SK-N-SH treated with all-trans-retinoic acid at 6 μM for 48 hours (cell line): ENCODE results near the gene NEUROD1.

Source experiments
- ATAC-seq: fragments of 200-7000 bp; cut with Tn5 transposase; 3 replicates; pipeline ENCODE4 v1.9.1; 2020; ENCODE audit warnings: mild to moderate bottlenecking, moderate library complexity
- ARNTL ChIP-seq: fragments of 450-650 bp; formaldehyde crosslinking; IDR thresholded peaks from 2 replicates; pipeline ENCODE4 v1.5.0; 2020; ENCODE audit warnings: low read depth, mild to moderate bottlenecking, moderate library complexity, borderline replicate concordance
- BACH2 ChIP-seq: fragments of 250-450 bp; sonication (Bioruptor Pico); IDR thresholded peaks from 2 replicates; pipeline ENCODE4 v1.9.0; 2021; ENCODE audit warnings: mild to moderate bottlenecking, borderline replicate concordance
- CSDC2 ChIP-seq: fragments of 250-450 bp; sonication (Bioruptor Pico); IDR thresholded peaks from 2 replicates; pipeline ENCODE4 v1.5.0; 2020; ENCODE audit warnings: mild to moderate bottlenecking, moderate library complexity
- ESRRG ChIP-seq: fragments of 250-450 bp; sonication (Bioruptor Pico); IDR thresholded peaks from 2 replicates; pipeline ENCODE4 v1.6.1; 2021; ENCODE audit warnings: mild to moderate bottlenecking
- GLIS3 ChIP-seq: fragments of 250-450 bp; sonication (Bioruptor Pico); IDR thresholded peaks from 2 replicates; pipeline ENCODE4 v1.5.0; 2020; ENCODE audit warnings: mild to moderate bottlenecking, moderate library complexity
- ISL1 ChIP-seq: fragments of 250-450 bp; sonication (Bioruptor Pico); IDR thresholded peaks from 2 replicates; pipeline ENCODE4 v2.1.2; 2022; ENCODE audit warnings: mild to moderate bottlenecking, moderate library complexity
- OSR1 ChIP-seq: fragments of 250-450 bp; sonication (Bioruptor Pico); IDR thresholded peaks from 2 replicates; pipeline ENCODE4 v1.8.0; 2022; ENCODE audit warnings: moderate library complexity, mild to moderate bottlenecking, inconsistent platforms
- PPARA ChIP-seq: fragments of 250-450 bp; sonication (Bioruptor Pico); IDR thresholded peaks from 2 replicates; pipeline ENCODE4 v1.5.0; 2020; ENCODE audit warnings: mild to moderate bottlenecking, borderline replicate concordance
- RARB ChIP-seq: fragments of 250-450 bp; sonication (Bioruptor Pico); IDR thresholded peaks from 2 replicates; pipeline ENCODE4 v1.8.0; 2021; ENCODE audit warnings: mild to moderate bottlenecking, moderate library complexity
- SNAI2 ChIP-seq: fragments of 250-450 bp; sonication (Bioruptor Pico); IDR thresholded peaks from 2 replicates; pipeline ENCODE4 v1.5.0; 2020; ENCODE audit warnings: mild to moderate bottlenecking, moderate library complexity
- TCF4 ChIP-seq: fragments of 250-450 bp; sonication (Bioruptor Pico); IDR thresholded peaks from 2 replicates; pipeline ENCODE4 v1.8.0; 2021; ENCODE audit warnings: mild to moderate bottlenecking, moderate library complexity, borderline replicate concordance
- TOX ChIP-seq: fragments of 250-450 bp; sonication (Bioruptor Pico); IDR thresholded peaks from 2 replicates; pipeline ENCODE4 v1.8.0; 2021; ENCODE audit warnings: mild to moderate bottlenecking, moderate library complexity, borderline replicate concordance
- ZC3H10 ChIP-seq: fragments of 250-450 bp; sonication (Bioruptor Pico); IDR thresholded peaks from 2 replicates; pipeline ENCODE4 v1.5.1; 2021; ENCODE audit warnings: mild to moderate bottlenecking, moderate library complexity
- ZFP3 ChIP-seq: fragments of 250-450 bp; sonication (Bioruptor Pico); IDR thresholded peaks from 2 replicates; pipeline ENCODE4 v1.5.0; 2020; ENCODE audit warnings: mild to moderate bottlenecking, moderate library complexity
- ZFP30 ChIP-seq: fragments of 450-650 bp; formaldehyde crosslinking; IDR thresholded peaks from 2 replicates; pipeline ENCODE4 v1.5.0; 2022; ENCODE audit warnings: mild to moderate bottlenecking, moderate library complexity
- ZNF565 ChIP-seq: fragments of 450-650 bp; formaldehyde crosslinking; conservative IDR thresholded peaks from 2 replicates; pipeline ENCODE4 v1.5.0; 2020; ENCODE audit warnings: low read depth, mild to moderate bottlenecking, moderate library complexity
- ZNF70 ChIP-seq: fragments of 450-650 bp; formaldehyde crosslinking; IDR thresholded peaks from 2 replicates; pipeline ENCODE4 v1.5.0; 2020; ENCODE audit warnings: mild to moderate bottlenecking, moderate library complexity
- ZNF8 ChIP-seq: fragments of 450-650 bp; formaldehyde crosslinking; IDR thresholded peaks from 2 replicates; pipeline ENCODE4 v1.5.0; 2020; ENCODE audit warnings: mild to moderate bottlenecking, moderate library complexity
- TF ChIP-seq, protein P1 (sequence below): fragments of 250-450 bp; sonication (Bioruptor Pico); IDR thresholded peaks from 2 replicates; pipeline ENCODE4 v1.8.0; 2021; ENCODE audit warnings: low read depth, mild to moderate bottlenecking, moderate library complexity, borderline replicate concordance
- TF ChIP-seq, protein P2 (sequence below): fragments of 250-450 bp; sonication (Bioruptor Pico); IDR thresholded peaks from 2 replicates; pipeline ENCODE4 v1.5.0; 2020; ENCODE audit warnings: mild to moderate bottlenecking, moderate library complexity
- TF ChIP-seq, protein P3 (sequence below): fragments of 250-450 bp; sonication (Bioruptor Pico); IDR thresholded peaks from 2 replicates; pipeline ENCODE4 v1.8.0; 2020; ENCODE audit warnings: mild to moderate bottlenecking, moderate library complexity, borderline replicate concordance

The NEUROD1 gene

DNA sequence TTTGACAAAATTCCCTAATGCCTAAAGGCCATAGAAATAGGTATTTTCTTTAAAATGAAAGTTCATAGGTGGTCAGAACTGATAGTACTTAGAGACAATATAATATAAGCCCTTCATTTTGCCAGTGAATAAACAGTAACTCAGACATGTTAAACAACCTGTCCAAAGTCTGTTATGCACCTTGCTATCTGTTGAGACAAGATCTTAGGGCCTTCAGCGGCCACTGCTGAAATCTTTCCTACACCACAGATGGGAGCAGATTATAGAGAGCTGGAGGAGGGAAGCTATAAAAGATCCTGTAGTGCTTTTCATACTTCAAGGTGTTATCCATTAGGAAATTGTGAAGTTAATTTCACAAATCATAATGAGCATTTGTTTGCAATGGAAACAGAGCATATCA lies 37.2 kb downstream of the NEUROD1 start:
- no peak for TF ChIP-seq ZC3H10 (CRISPR knock-in tag)
- TF ChIP-seq, protein P1, sequence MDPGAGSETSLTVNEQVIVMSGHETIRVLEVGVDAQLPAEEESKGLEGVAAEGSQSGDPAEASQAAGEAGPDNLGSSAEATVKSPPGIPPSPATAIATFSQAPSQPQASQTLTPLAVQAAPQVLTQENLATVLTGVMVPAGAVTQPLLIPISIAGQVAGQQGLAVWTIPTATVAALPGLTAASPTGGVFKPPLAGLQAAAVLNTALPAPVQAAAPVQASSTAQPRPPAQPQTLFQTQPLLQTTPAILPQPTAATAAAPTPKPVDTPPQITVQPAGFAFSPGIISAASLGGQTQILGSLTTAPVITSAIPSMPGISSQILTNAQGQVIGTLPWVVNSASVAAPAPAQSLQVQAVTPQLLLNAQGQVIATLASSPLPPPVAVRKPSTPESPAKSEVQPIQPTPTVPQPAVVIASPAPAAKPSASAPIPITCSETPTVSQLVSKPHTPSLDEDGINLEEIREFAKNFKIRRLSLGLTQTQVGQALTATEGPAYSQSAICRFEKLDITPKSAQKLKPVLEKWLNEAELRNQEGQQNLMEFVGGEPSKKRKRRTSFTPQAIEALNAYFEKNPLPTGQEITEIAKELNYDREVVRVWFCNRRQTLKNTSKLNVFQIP (CRISPR knock-in tag): no peak
- no peak for TF ChIP-seq OSR1 (CRISPR knock-in tag)
- no peak for TF ChIP-seq ZFP3
- TF ChIP-seq CSDC2 (CRISPR knock-in tag): no peak
- TF ChIP-seq GLIS3 (CRISPR knock-in tag): no peak
- no peak for TF ChIP-seq ZNF8 (CRISPR knock-in tag)
- TF ChIP-seq SNAI2: no peak
- no peak for TF ChIP-seq TCF4 (CRISPR knock-in tag)
- TF ChIP-seq, protein P2, sequence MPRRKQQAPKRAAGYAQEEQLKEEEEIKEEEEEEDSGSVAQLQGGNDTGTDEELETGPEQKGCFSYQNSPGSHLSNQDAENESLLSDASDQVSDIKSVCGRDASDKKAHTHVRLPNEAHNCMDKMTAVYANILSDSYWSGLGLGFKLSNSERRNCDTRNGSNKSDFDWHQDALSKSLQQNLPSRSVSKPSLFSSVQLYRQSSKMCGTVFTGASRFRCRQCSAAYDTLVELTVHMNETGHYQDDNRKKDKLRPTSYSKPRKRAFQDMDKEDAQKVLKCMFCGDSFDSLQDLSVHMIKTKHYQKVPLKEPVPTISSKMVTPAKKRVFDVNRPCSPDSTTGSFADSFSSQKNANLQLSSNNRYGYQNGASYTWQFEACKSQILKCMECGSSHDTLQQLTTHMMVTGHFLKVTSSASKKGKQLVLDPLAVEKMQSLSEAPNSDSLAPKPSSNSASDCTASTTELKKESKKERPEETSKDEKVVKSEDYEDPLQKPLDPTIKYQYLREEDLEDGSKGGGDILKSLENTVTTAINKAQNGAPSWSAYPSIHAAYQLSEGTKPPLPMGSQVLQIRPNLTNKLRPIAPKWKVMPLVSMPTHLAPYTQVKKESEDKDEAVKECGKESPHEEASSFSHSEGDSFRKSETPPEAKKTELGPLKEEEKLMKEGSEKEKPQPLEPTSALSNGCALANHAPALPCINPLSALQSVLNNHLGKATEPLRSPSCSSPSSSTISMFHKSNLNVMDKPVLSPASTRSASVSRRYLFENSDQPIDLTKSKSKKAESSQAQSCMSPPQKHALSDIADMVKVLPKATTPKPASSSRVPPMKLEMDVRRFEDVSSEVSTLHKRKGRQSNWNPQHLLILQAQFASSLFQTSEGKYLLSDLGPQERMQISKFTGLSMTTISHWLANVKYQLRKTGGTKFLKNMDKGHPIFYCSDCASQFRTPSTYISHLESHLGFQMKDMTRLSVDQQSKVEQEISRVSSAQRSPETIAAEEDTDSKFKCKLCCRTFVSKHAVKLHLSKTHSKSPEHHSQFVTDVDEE (CRISPR knock-in tag): no peak
- TF ChIP-seq RARB (CRISPR knock-in tag): no peak
- no peak for TF ChIP-seq ARNTL (CRISPR knock-in tag)
- TF ChIP-seq ISL1 (CRISPR knock-in tag): no peak
- no peak for TF ChIP-seq BACH2
- TF ChIP-seq TOX (CRISPR knock-in tag): no peak
- ATAC-seq: no peak

DNA sequence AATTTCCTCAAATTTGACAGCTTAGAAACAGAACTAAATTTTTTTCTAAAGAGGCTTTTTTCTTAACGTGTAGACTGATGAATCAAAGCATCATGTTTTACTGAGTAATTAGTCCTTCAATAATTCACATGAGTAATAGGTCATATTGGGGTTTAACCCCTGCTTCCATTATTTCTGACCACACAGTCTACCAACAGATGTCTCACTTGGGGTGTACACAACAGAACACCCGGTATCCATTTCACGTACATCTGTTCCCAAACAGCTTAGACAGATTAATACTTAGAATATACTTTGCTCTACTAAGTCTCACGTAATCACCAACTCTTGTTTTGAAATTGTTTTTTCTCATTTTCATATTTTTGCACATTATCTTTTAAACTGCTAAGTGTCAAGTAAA lies 38.2 kb downstream of the NEUROD1 start:
- no peak for ATAC-seq
- TF ChIP-seq ESRRG (CRISPR knock-in tag): no peak
- TF ChIP-seq ZNF8 (CRISPR knock-in tag): no peak
- no peak for TF ChIP-seq ISL1 (CRISPR knock-in tag)
- TF ChIP-seq ZFP3: no peak
- no peak for TF ChIP-seq RARB (CRISPR knock-in tag)
- no peak for TF ChIP-seq BACH2
- no peak for TF ChIP-seq TCF4 (CRISPR knock-in tag)
- no peak for TF ChIP-seq ZFP30 (CRISPR knock-in tag)
- TF ChIP-seq ZC3H10 (CRISPR knock-in tag): no peak
- TF ChIP-seq TOX (CRISPR knock-in tag): no peak
- TF ChIP-seq, protein P3, sequence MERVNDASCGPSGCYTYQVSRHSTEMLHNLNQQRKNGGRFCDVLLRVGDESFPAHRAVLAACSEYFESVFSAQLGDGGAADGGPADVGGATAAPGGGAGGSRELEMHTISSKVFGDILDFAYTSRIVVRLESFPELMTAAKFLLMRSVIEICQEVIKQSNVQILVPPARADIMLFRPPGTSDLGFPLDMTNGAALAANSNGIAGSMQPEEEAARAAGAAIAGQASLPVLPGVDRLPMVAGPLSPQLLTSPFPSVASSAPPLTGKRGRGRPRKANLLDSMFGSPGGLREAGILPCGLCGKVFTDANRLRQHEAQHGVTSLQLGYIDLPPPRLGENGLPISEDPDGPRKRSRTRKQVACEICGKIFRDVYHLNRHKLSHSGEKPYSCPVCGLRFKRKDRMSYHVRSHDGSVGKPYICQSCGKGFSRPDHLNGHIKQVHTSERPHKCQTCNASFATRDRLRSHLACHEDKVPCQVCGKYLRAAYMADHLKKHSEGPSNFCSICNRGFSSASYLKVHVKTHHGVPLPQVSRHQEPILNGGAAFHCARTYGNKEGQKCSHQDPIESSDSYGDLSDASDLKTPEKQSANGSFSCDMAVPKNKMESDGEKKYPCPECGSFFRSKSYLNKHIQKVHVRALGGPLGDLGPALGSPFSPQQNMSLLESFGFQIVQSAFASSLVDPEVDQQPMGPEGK: no peak
- TF ChIP-seq GLIS3 (CRISPR knock-in tag): no peak
- TF ChIP-seq ZNF565 (CRISPR knock-in tag): no peak
- no peak for TF ChIP-seq PPARA

DNA sequence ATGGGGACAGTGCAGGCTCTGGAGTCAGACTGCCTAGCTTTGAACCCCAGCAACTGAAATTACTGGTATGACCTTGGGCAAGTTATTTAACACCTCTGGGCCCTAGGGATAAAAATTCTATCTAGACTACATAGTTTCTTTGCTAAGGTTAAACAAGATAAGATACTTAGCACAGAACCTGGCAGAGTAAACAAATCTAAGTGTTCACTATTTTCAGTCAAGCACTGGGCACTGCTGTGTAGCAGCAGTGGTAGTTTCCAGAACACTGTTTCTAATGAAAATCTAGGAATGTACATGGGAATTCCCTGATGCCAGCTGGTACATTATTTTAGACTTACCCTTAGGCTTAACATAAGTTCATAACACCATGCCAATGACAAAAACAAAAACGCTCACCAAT lies 40.6 kb downstream of the NEUROD1 start:
- no peak for ATAC-seq
- TF ChIP-seq, protein P3: no peak
- TF ChIP-seq RARB (CRISPR knock-in tag) (no peak), ESRRG (CRISPR knock-in tag) (no peak), GLIS3 (CRISPR knock-in tag) (no peak), ZNF565 (CRISPR knock-in tag) (no peak), ISL1 (CRISPR knock-in tag) (no peak), ZFP30 (CRISPR knock-in tag) (no peak), ZNF8 (CRISPR knock-in tag) (no peak), CSDC2 (CRISPR knock-in tag) (no peak), TCF4 (CRISPR knock-in tag) (no peak), OSR1 (CRISPR knock-in tag) (no peak), PPARA (no peak), ZNF70 (CRISPR knock-in tag) (no peak), BACH2 (no peak)
- TF ChIP-seq, protein P2 (CRISPR knock-in tag): no peak
